GM12878 (cell line): Measurements from ENCODE around the gene IRF4. TPM values are rescaled to one million over a fixed set of nuclear protein-coding genes. Genes with fewer than 3 reads are reported as not detected.
A peak's percentile ranks its signal among the peaks of the same experiment; 100 is the strongest.

Experiments used
- CBFB ChIP-seq: IDR thresholded peaks from 2 replicates; pipeline ENCODE4 v1.6.1; 2016; ENCODE audit warnings: antibody characterized with exemption, low read depth
- CHD1 ChIP-seq: IDR thresholded peaks from 2 replicates; pipeline ENCODE4 v1.6.1; 2012; ENCODE audit warnings: low read depth, low read length, improper control_type of control experiment
- KDM1A ChIP-seq: fragments of 200-600 bp; sonication (generic); IDR thresholded peaks from 2 replicates; pipeline ENCODE4 v1.6.1; 2016; ENCODE audit warnings: borderline replicate concordance
- MYB ChIP-seq: fragments of 150-350 bp; IDR thresholded peaks from 2 replicates; pipeline ENCODE4 v1.6.1; 2014; ENCODE audit warnings: mild to moderate bottlenecking, low read depth, low read length, borderline replicate concordance
- NR2F1 ChIP-seq: fragments of 450-650 bp; conservative IDR thresholded peaks from 2 replicates; pipeline ENCODE4 v1.6.1; 2017; ENCODE audit warnings: mild to moderate bottlenecking
- RUNX3 ChIP-seq: IDR thresholded peaks from 2 replicates; pipeline ENCODE4 v1.6.1; 2012; ENCODE audit warnings: low read length, inconsistent platforms
- TBL1XR1 ChIP-seq: IDR thresholded peaks from 2 replicates; pipeline ENCODE4 v1.6.1; 2012; ENCODE audit warnings: low read depth, low read length, improper control_type of control experiment
- polyA plus RNA-seq, 11 experiments: library from polyadenylated mRNA; depleted of rRNA in 4 of 11; unstranded in 6 of 11; stranded (reverse) in 5 of 11; fragments of >200 nt; fragmentation: Nextera tagmentation in 4 of 11; fragmentation: Illumina TruSeq in 1 of 11; extraction: Ambion mirVana in 4 of 11; extraction: Trizol in 1 of 11; gene quantifications; 1 replicate in 1 of 11; 2 replicates in 10 of 11; pipeline versions ENCODE4 v1.2.1 to v1.2.3, GENCODE V29; 2011 to 2016; ENCODE audit warnings: inconsistent platforms in 2 of 11, missing spikeins in 2 of 11, low read depth in 1 of 11
- total RNA-seq, 4 experiments: library from RNA; depleted of rRNA in 3 of 4; stranded (reverse); fragments of >200 nt in 3 of 4; fragmentation: Illumina TruSeq in 1 of 4; extraction: Trizol in 1 of 4; gene quantifications; 2 replicates each; pipeline versions ENCODE4 v1.2.1 to v1.2.3, GENCODE V29; 2013 to 2021
- TF ChIP-seq, protein P1 (sequence below): fragments of 450-650 bp; IDR thresholded peaks from 2 replicates; pipeline ENCODE4 v1.6.1; 2017; ENCODE audit warnings: mild to moderate bottlenecking
- TF ChIP-seq, protein P2 (sequence below): IDR thresholded peaks from 2 replicates; pipeline ENCODE4 v1.6.1; 2012; ENCODE audit warnings: low read depth, low read length, improper control_type of control experiment
- TF ChIP-seq, protein P3 (sequence below): IDR thresholded peaks from 2 replicates; pipeline ENCODE4 v1.6.1; 2012; ENCODE audit warnings: low read length, inconsistent platforms
- TF ChIP-seq, protein P4 (sequence below): fragments of 450-650 bp; formaldehyde crosslinking; IDR thresholded peaks from 2 replicates; pipeline ENCODE4 v1.4.0; 2020; ENCODE audit warnings: mild to moderate bottlenecking, moderate library complexity
- TF ChIP-seq, protein P5 (sequence below): IDR thresholded peaks from 2 replicates; pipeline ENCODE4 v1.6.1; 2012; ENCODE audit warnings: improper control_type of control experiment, low read depth, low read length; ENCODE audit not compliant: insufficient replicate concordance

IRF4 gene
- total and polyA plus RNA-seq, 10 of the 15 experiments (the other 5 are each of a cell fraction or from before 2014, with no cell fraction given) = 50.0 to 495 (median 257) TPM

DNA sequence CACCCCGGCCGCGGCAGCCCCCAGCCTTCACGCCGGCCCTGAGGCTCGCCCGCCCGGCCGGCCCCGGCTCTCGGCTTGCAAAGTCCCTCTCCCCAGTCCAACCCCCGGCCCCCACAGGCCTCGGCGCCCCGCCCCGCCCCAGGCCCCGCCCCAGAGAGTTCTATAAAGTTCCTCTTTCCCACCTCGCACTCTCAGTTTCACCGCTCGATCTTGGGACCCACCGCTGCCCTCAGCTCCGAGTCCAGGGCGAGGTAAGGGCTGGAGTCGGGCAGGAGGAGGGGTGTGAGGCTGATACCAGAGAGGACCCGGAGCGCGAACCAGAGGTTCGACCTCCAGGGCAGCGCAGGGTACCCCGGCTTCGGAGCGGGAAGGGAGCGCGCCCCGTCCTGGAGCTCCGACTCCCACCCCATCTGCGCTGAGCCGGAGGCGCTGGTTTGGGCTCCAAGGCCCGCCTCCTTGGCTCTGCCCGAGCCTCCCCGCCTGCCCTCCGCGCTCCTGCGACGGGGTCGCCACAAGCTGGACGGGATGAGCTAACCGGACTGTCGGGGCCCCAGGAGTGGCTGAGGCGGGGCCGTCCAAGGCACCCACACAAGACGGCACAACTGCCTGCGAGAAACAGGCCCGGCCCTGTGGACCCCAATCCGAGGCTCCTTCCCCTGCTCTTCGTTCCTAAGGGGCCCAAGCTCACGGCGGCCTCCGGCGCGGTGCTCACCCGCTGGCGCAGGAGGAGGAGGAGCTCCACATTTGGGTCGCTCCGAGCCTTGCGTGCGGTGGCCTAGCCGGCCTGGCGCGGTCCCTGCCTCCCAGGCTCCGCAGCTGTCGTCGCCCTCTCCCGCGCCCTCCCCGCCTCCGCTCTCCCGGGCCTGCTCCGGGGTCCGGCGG, at the start of gene IRF4 (continued):
- TF ChIP-seq, protein P1, sequence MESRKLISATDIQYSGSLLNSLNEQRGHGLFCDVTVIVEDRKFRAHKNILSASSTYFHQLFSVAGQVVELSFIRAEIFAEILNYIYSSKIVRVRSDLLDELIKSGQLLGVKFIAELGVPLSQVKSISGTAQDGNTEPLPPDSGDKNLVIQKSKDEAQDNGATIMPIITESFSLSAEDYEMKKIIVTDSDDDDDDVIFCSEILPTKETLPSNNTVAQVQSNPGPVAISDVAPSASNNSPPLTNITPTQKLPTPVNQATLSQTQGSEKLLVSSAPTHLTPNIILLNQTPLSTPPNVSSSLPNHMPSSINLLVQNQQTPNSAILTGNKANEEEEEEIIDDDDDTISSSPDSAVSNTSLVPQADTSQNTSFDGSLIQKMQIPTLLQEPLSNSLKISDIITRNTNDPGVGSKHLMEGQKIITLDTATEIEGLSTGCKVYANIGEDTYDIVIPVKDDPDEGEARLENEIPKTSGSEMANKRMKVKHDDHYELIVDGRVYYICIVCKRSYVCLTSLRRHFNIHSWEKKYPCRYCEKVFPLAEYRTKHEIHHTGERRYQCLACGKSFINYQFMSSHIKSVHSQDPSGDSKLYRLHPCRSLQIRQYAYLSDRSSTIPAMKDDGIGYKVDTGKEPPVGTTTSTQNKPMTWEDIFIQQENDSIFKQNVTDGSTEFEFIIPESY = no peak
- TF ChIP-seq, protein P2, sequence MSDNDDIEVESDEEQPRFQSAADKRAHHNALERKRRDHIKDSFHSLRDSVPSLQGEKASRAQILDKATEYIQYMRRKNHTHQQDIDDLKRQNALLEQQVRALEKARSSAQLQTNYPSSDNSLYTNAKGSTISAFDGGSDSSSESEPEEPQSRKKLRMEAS = 0 out of 2 replicates have a peak, but pooled peaks have one; percentile 35
- TF ChIP-seq, protein P3, sequence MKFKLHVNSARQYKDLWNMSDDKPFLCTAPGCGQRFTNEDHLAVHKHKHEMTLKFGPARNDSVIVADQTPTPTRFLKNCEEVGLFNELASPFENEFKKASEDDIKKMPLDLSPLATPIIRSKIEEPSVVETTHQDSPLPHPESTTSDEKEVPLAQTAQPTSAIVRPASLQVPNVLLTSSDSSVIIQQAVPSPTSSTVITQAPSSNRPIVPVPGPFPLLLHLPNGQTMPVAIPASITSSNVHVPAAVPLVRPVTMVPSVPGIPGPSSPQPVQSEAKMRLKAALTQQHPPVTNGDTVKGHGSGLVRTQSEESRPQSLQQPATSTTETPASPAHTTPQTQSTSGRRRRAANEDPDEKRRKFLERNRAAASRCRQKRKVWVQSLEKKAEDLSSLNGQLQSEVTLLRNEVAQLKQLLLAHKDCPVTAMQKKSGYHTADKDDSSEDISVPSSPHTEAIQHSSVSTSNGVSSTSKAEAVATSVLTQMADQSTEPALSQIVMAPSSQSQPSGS = 0 out of 2 replicates have a peak, but pooled peaks have one; percentile 22
- peak; percentile 91; the same call in 1 of the 2 replicates for TF ChIP-seq CHD1
- TF ChIP-seq, protein P4, sequence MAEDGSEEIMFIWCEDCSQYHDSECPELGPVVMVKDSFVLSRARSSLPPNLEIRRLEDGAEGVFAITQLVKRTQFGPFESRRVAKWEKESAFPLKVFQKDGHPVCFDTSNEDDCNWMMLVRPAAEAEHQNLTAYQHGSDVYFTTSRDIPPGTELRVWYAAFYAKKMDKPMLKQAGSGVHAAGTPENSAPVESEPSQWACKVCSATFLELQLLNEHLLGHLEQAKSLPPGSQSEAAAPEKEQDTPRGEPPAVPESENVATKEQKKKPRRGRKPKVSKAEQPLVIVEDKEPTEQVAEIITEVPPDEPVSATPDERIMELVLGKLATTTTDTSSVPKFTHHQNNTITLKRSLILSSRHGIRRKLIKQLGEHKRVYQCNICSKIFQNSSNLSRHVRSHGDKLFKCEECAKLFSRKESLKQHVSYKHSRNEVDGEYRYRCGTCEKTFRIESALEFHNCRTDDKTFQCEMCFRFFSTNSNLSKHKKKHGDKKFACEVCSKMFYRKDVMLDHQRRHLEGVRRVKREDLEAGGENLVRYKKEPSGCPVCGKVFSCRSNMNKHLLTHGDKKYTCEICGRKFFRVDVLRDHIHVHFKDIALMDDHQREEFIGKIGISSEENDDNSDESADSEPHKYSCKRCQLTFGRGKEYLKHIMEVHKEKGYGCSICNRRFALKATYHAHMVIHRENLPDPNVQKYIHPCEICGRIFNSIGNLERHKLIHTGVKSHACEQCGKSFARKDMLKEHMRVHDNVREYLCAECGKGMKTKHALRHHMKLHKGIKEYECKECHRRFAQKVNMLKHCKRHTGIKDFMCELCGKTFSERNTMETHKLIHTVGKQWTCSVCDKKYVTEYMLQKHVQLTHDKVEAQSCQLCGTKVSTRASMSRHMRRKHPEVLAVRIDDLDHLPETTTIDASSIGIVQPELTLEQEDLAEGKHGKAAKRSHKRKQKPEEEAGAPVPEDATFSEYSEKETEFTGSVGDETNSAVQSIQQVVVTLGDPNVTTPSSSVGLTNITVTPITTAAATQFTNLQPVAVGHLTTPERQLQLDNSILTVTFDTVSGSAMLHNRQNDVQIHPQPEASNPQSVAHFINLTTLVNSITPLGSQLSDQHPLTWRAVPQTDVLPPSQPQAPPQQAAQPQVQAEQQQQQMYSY (CRISPR knock-in tag) = peak; percentile 13; the same call in 1 of the 2 replicates
- TF ChIP-seq TBL1XR1 = peak; percentile 84; the same call in 1 of the 2 replicates
- 0 out of 2 replicates have a peak, but pooled peaks have one; percentile 10 for TF ChIP-seq NR2F1
- TF ChIP-seq KDM1A = no peak
- TF ChIP-seq CBFB = peak; percentile 98
- peak; percentile 68 for TF ChIP-seq RUNX3
- TF ChIP-seq MYB = 0 out of 2 replicates have a peak, but pooled peaks have one; percentile 41
- TF ChIP-seq, protein P5, sequence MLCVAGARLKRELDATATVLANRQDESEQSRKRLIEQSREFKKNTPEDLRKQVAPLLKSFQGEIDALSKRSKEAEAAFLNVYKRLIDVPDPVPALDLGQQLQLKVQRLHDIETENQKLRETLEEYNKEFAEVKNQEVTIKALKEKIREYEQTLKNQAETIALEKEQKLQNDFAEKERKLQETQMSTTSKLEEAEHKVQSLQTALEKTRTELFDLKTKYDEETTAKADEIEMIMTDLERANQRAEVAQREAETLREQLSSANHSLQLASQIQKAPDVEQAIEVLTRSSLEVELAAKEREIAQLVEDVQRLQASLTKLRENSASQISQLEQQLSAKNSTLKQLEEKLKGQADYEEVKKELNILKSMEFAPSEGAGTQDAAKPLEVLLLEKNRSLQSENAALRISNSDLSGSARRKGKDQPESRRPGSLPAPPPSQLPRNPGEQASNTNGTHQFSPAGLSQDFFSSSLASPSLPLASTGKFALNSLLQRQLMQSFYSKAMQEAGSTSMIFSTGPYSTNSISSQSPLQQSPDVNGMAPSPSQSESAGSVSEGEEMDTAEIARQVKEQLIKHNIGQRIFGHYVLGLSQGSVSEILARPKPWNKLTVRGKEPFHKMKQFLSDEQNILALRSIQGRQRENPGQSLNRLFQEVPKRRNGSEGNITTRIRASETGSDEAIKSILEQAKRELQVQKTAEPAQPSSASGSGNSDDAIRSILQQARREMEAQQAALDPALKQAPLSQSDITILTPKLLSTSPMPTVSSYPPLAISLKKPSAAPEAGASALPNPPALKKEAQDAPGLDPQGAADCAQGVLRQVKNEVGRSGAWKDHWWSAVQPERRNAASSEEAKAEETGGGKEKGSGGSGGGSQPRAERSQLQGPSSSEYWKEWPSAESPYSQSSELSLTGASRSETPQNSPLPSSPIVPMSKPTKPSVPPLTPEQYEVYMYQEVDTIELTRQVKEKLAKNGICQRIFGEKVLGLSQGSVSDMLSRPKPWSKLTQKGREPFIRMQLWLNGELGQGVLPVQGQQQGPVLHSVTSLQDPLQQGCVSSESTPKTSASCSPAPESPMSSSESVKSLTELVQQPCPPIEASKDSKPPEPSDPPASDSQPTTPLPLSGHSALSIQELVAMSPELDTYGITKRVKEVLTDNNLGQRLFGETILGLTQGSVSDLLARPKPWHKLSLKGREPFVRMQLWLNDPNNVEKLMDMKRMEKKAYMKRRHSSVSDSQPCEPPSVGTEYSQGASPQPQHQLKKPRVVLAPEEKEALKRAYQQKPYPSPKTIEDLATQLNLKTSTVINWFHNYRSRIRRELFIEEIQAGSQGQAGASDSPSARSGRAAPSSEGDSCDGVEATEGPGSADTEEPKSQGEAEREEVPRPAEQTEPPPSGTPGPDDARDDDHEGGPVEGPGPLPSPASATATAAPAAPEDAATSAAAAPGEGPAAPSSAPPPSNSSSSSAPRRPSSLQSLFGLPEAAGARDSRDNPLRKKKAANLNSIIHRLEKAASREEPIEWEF = no peak
